ENCODE results near the gene BABAM2. TPM values are rescaled to one million over a fixed set of nuclear protein-coding genes. Genes with fewer than 3 reads are reported as not detected.

Gene BABAM2
- total and polyA plus RNA-seq, 9 of the 15 experiments (the other 6 are each of a cell fraction or from before 2014, with no cell fraction given): 10.9 to 37.4 (median 25.6) TPM

GRCh38 chr2:28359222-28360057, 468.9 kb downstream of the BABAM2 start (continued):
- peak; percentile 59; the same call in 1 of the 2 replicates for TF ChIP-seq NFIC (IDR thresholded peaks at IDR 0.05)
- no peak for TF ChIP-seq GTF2F1 (IDR thresholded peaks at IDR 0.05; ENCODE audit: low read depth, low read length)
- TF ChIP-seq HDAC8 (tag; IDR thresholded peaks at IDR 0.05): peak; percentile 18; the same call in 1 of the 2 replicates
- peak; percentile 70; the same call in 1 of the 2 replicates for TF ChIP-seq TEAD4 (IDR thresholded peaks at IDR 0.05; ENCODE audit: low read length)
- TF ChIP-seq TEAD4 (CRISPR knock-in tag; IDR thresholded peaks at IDR 0.05; ENCODE audit: borderline replicate concordance): no peak
- no peak for TF ChIP-seq RBM39 (optimal IDR thresholded peaks at IDR 0.05; ENCODE audit: low read depth, low read length)
- 0 out of 2 replicates have a peak, but pooled peaks have one; percentile 24 for TF ChIP-seq OTX1 (CRISPR knock-in tag; IDR thresholded peaks at IDR 0.05)
- TF ChIP-seq ZNF134 (CRISPR knock-in tag; conservative IDR thresholded peaks at IDR 0.05): peak; percentile 76
- peak; percentile 58 for TF ChIP-seq ETV1 (tag; conservative IDR thresholded peaks at IDR 0.05; ENCODE audit: low read depth)
- peak; percentile 57; the same call in 1 of the 2 replicates for TF ChIP-seq NCOR1 (IDR thresholded peaks at IDR 0.05)
- no peak for TF ChIP-seq ZBTB34 (CRISPR knock-in tag; IDR thresholded peaks at IDR 0.05)
- no peak for TF ChIP-seq HLTF (IDR thresholded peaks at IDR 0.05)
- peak; percentile 32; the same call in 1 of the 2 replicates for TF ChIP-seq NFE2 (IDR thresholded peaks at IDR 0.05; ENCODE audit: low read depth)
- TF ChIP-seq GATAD2A (IDR thresholded peaks at IDR 0.05): peak; percentile 32; the same call in 1 of the 2 replicates
- no peak for TF ChIP-seq SUPT5H (IDR thresholded peaks at IDR 0.05)
- peak; percentile 97 for TF ChIP-seq CREM (IDR thresholded peaks at IDR 0.05; ENCODE audit: low read depth)
- peak; percentile 84; the same call in 1 of the 2 replicates for TF ChIP-seq ZNF584 (CRISPR knock-in tag; IDR thresholded peaks at IDR 0.05; ENCODE audit: low read depth)
- TF ChIP-seq MAFF (IDR thresholded peaks at IDR 0.05; ENCODE audit: low read length): no peak
- TF ChIP-seq KDM1A (IDR thresholded peaks at IDR 0.05): peak; percentile 85
- TF ChIP-seq ZMIZ1 (IDR thresholded peaks at IDR 0.05; ENCODE audit: low read depth in 2 of 2, low read length in 2 of 2): peak in 1 of 2 experiments; percentile 65; a peak in 2 of 4 replicates
- TF ChIP-seq SMARCC2 (IDR thresholded peaks at IDR 0.05; ENCODE audit: low read depth): peak; percentile 55; the same call in 1 of the 2 replicates
- TF ChIP-seq ELF4 (CRISPR knock-in tag; IDR thresholded peaks at IDR 0.05): peak; percentile 66; the same call in 1 of the 2 replicates
- no peak for TF ChIP-seq E4F1 (CRISPR knock-in tag; IDR thresholded peaks at IDR 0.05; ENCODE audit: borderline replicate concordance)
